SU-DHL-6 (cell line): ENCODE results near the gene SALL1.

ENCODE experiments used
- H2AFZ ChIP-seq: fragments of 200-600 bp; sonication (generic); 2 replicates; pipeline ENCODE4 v1.6.1; 2014; ENCODE audit warnings: low read depth, mild to moderate bottlenecking, moderate library complexity, mixed read lengths, antibody characterized with exemption, low read length; ENCODE audit not compliant: severe bottlenecking
- H3F3A ChIP-seq: fragments of 200-600 bp; shearing (Covaris generic); 2 replicates; pipeline ENCODE4 v1.6.0; 2016; ENCODE audit warnings: antibody characterized with exemption, mild to moderate bottlenecking; ENCODE audit not compliant: insufficient read depth
- H3K27ac ChIP-seq: fragments of 200-600 bp; sonication (generic); 2 replicates; pipeline ENCODE4 v1.5.1; 2016; ENCODE audit warnings: low read depth, mild to moderate bottlenecking, low read length, moderate library complexity, mixed read lengths
- H3K27me3 ChIP-seq: fragments of 200-600 bp; sonication (generic), shearing (Covaris generic); 2 replicates; pipeline ENCODE4 v1.6.0; 2014; ENCODE audit warnings: mild to moderate bottlenecking, low read length
- H3K36me3 ChIP-seq: fragments of 200-600 bp; sonication (generic); 2 replicates; pipeline ENCODE4 v1.6.1; 2014; ENCODE audit warnings: mild to moderate bottlenecking, low read length, mixed read lengths
- H3K4me2 ChIP-seq: fragments of 300-600, 200-600 bp; shearing (Covaris generic), sonication (generic); 2 replicates; pipeline ENCODE4 v1.6.0; 2014; ENCODE audit warnings: low read length, low read depth, mild to moderate bottlenecking; ENCODE audit not compliant: poor library complexity, severe bottlenecking
- H3K4me3 ChIP-seq: fragments of 200-600 bp; sonication (generic); 2 replicates; pipeline ENCODE4 v1.5.1; 2014; ENCODE audit warnings: antibody characterized with exemption, low read length, mild to moderate bottlenecking, mixed read lengths; ENCODE audit not compliant: insufficient read depth, poor library complexity, severe bottlenecking
- H3K79me2 ChIP-seq: fragments of 200-600 bp; sonication (generic); 2 replicates; pipeline ENCODE4 v1.6.1; 2014; ENCODE audit warnings: mild to moderate bottlenecking, low read length, moderate library complexity; ENCODE audit not compliant: insufficient read depth
- H3K9ac ChIP-seq: fragments of 200-600 bp; sonication (generic); 2 replicates; pipeline ENCODE4 v1.7.0; 2014; ENCODE audit warnings: mild to moderate bottlenecking, low read length
- H3K9me2 ChIP-seq: fragments of 200-600 bp; sonication (generic); replicated peaks from 2 replicates; pipeline ENCODE4 v1.6.1; 2014; ENCODE audit warnings: low read length; ENCODE audit not compliant: insufficient read depth
- H3K9me3 ChIP-seq: fragments of 200-600 bp; sonication (generic); 2 replicates; pipeline ENCODE4 v1.6.1; 2014; ENCODE audit warnings: low read length, mixed read lengths; ENCODE audit not compliant: insufficient read depth
- H4K20me1 ChIP-seq: fragments of 200-600 bp; sonication (generic); 2 replicates; pipeline ENCODE4 v1.6.1; 2014; ENCODE audit warnings: low read depth, mild to moderate bottlenecking, antibody characterized with exemption, low read length, moderate library complexity, mixed read lengths
- CTCF ChIP-seq: fragments of 200-600 bp; sonication (generic); IDR thresholded peaks from one replicate; pipeline ENCODE4 v1.5.1; 2017; ENCODE audit warnings: antibody characterized with exemption, mild to moderate bottlenecking, low read length, moderate library complexity; ENCODE audit not compliant: insufficient read depth, poor library complexity, severe bottlenecking
- EZH2phosphoT487 ChIP-seq: fragments of 200-600 bp; sonication (generic), shearing (Covaris generic); conservative IDR thresholded peaks from 2 replicates; pipeline ENCODE4 v1.6.1; 2018; ENCODE audit warnings: mild to moderate bottlenecking, antibody characterized with exemption, low read length, moderate library complexity, mixed read lengths

Gene SALL1

DNA sequence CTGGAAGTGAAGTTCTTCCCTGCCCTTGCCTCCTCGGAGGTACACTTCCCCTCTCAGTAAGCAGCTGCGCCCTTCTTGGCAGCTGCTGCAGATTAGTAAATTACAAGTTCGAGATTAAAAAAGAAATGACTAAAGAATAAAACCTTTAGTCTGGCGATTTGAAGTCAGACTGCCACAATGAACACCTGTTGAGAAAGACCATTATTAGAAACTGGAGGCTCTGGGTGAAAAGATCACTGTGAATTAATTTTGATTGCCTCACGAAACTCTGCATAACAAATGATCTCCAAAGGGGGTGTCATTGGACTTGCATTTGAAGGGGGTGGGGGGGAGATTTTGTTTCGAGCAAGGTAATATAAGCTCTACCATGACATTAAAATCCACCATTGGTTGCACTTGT lies 39.3 kb downstream of the SALL1 start:
- Histone ChIP-seq H3K9me3 (no peaks in the 10 kb centered on the region), H3K27me3 (no peaks in the 10 kb centered on the region), H4K20me1 (no peaks in the 10 kb centered on the region), H3K27ac (no peak overlapping the region), H3K9me2 (no peaks in the 10 kb centered on the region), H3F3A (no peaks in the 10 kb centered on the region), H3K4me2 (no peak overlapping the region), H3K36me3 (no peaks in the 10 kb centered on the region), H3K79me2 (no peaks in the 10 kb centered on the region), H3K9ac (no peak overlapping the region), H2AFZ (no peak overlapping the region), H3K4me3 (no peak overlapping the region)
- TF ChIP-seq EZH2phosphoT487 (no peak), CTCF (no peak)

DNA sequence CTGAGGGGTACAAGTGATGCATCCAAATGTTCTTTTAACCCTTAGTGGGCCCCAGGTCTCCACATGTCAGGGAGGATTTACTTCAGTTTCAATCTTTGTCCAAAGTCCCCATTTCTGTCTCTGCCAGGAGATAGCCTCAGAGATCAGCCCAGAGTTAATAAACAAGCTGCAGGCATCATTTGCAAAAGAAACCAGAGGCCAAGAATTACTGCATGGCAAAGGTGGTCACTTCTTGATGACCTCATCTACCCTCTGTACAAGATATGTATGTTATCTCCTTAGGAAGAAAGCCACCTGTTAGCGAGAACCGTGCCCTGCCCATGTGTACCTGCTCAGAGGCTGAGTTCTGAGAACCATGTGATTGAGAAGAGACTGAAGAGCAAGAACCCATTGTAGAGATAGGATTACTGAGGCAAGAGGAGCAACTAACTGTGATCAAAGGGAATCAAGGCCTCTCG lies 40.3 kb downstream of the SALL1 start:
- Histone ChIP-seq H3K9me2 (no peaks in the 10 kb centered on the region), H3K4me2 (no peak overlapping the region), H3K27me3 (no peaks in the 10 kb centered on the region), H3K79me2 (no peaks in the 10 kb centered on the region), H3K4me3 (no peak overlapping the region), H3F3A (no peaks in the 10 kb centered on the region), H3K9me3 (no peaks in the 10 kb centered on the region), H3K27ac (no peak overlapping the region), H2AFZ (no peak overlapping the region), H3K9ac (no peak overlapping the region), H4K20me1 (no peaks in the 10 kb centered on the region), H3K36me3 (no peaks in the 10 kb centered on the region)
- TF ChIP-seq EZH2phosphoT487 = no peak
- no peak for TF ChIP-seq CTCF

DNA sequence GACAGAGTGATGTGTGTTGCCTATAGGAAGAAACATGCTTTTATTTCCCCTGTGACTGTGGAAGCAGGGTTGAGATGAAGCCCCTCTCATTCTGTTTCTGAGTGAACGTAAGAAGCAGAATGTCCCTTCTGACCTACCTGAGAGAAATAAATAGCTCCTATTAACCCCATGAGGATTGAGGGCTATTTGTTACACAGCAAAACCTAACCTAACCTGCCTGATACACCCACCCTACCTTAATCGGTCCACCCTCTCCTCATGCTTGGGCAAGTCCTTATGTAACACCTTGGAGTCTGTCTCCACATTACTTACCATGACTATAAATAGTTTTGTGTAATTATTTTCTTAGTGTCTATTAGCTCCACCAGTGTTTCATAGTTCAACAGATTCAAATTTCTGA lies 41.9 kb downstream of the SALL1 start:
- Histone ChIP-seq H3F3A (no peaks in the 10 kb centered on the region), H3K4me3 (no peak overlapping the region), H3K9ac (no peak overlapping the region), H3K36me3 (no peaks in the 10 kb centered on the region), H2AFZ (no peak overlapping the region), H3K27me3 (no peaks in the 10 kb centered on the region), H3K9me2 (no peaks in the 10 kb centered on the region), H3K79me2 (no peaks in the 10 kb centered on the region), H3K9me3 (no peaks in the 10 kb centered on the region), H4K20me1 (no peaks in the 10 kb centered on the region), H3K27ac (no peak overlapping the region), H3K4me2 (no peak overlapping the region)
- TF ChIP-seq CTCF = no peak
- TF ChIP-seq EZH2phosphoT487 = no peak
